GM19240 (cell line): ENCODE measurements around the gene GRID2IP.
"Not testable (repeated sequence)": the region's sequence is repeated elsewhere in the genome, so short reads cannot be mapped to it uniquely, and the experiment has no call there.

Experiments used
- DNase-seq: peaks from one replicate; pipeline ENCODE4 v3.0.0; 2011; ENCODE audit warnings: low spot score; ENCODE audit not compliant: insufficient read length

Gene GRID2IP

DNA sequence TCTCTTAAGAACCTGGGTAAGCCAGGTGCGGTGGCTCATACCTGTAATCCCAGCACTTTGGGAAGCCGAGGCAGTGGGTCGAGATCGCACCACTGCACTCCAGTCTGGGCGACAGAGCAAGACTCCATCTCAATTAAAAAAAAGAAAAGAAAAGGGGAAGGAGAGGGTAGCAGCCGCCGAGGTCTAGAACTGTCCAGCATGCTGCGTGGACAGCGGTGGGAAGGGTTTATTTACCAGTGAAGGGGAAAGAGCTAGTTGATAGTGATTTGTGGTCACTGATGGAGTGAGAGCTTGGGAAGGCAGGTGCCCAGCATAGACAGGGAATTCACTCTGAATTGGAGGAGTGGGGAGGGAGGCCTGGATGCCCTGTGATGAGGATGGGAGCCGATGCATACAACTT, 60.1 kb downstream of the GRID2IP start:
- no peak for DNase-seq

DNA sequence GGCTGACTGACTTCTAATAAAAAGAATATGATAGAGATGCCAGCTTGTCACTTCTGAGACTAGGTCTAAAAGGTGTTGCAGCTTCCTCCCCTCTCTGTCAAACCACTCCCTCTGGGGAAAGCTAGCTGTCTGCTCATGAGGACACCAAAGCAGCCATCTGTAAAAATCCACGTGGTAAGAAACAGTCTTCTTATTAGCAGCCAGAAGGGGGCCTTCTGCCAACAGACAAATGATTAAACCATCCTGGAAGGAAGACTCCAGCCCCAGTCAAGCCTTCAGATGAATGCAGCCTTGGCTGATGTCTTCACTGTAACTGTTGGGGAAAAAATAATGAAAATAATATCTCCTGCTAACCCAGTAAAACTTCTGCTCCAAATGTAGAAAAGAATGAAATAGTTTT, 61.6 kb downstream of the GRID2IP start:
- no peak for DNase-seq

DNA sequence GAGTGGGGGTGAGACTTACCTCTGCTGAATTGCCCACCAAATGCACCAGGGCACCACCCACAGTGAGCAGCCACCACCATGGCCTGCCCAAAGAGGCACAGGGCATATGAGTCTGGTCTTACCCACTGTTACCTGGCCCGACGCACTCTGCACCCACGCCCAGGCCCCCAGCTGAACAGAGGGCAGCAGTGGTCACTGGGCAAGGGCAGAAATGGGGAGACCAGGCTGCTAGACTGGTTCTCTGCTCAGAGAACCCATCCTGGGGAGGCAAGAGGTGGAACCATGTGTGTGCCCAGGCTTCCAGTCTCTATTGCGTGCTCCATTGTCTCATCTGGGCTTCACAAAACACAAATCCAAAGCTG, 64.1 kb downstream of the GRID2IP start:
- no peak for DNase-seq

GRCh38 chr7:6486438-6487183, 64.7 kb downstream of the GRID2IP start:
- no peak for DNase-seq

DNA sequence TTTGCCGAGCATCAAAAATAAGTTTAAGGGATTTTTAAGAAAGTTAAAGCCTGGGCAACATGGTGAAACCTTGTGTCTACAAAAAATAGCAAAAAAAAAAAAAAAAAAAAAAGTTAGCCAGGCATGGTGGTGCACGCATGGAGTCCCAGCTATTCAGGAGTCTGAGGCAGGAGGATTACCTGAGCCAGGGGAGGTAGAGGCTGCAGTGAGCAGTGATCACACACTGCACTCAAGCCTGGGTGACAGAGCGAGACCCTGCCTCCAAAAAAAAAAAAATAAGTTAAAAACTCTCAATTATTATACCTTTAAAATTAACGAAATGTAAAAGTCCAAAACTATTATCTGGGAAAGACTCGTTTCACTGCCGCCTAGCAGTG, 68.5 kb downstream of the GRID2IP start:
- DNase-seq, result no peak

GRCh38 chr7:6482307-6482706, 69.0 kb downstream of the GRID2IP start:
- DNase-seq, result no peak

GRCh38 chr7:6481445-6481844, 69.8 kb downstream of the GRID2IP start:
- no peak for DNase-seq

- no peak for DNase-seq
Measured at GRCh38 chr7:6480323-6480660, 71.0 kb downstream of the GRID2IP start.

- no peak for DNase-seq
Measured at GRCh38 chr7:6479067-6479466, 72.2 kb downstream of the GRID2IP start.

DNA sequence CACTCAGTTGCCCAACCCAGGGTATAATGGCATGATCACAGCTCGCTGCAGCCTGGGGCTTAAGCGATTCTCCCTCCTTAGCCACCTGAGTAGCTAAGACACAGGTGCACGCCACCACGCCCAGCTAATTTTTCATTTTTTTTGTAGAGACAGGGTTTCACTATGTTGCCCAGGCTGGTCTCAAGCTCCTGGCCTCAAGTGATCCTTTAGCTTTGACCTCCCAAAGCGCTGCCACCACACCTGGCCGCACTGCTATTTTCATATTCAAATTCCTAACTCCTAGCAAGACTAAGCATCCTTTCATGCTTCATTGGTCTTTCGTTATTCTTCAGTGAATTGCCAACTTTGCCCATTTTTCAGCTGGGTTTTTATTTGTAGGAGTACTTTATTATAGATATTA, 73.1 kb downstream of the GRID2IP start:
- no peak for DNase-seq

- no peak for DNase-seq
Measured at GRCh38 chr7:6477318-6477660, 74.0 kb downstream of the GRID2IP start.

DNA sequence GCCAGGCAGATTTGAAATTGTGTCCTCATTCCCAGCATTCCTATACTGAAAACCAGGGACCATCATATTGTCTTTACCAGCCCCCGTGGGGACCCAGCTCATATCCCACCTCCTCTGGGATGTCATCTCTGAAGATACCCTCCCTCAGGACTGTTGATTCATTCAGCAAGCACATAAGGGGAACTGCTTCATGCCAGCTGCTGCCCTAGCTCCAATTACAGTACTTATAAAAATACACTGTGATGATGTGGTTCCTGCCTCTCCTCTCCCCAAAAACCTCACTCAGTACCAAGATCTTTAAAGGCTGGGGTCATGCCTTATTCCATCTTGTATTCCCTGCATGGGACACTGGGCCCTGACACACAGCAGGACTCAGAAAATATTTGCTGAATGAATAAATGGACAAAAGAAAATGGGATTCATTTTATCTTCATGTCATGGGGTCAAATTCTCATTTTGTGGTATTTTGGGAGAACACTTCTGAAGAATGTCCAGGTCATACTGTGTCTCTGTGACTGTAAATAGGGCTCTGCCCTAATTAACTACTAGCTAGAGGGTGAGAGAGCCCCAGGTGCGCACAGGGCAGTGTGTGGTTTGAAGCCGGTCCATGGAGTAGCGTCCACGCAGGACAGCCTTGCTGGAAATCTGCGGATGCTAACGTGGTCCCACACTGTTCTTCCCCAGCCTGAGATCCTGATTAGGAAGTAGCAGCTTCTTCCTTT, 74.5 kb downstream of the GRID2IP start:
- DNase-seq, result no peak

DNA sequence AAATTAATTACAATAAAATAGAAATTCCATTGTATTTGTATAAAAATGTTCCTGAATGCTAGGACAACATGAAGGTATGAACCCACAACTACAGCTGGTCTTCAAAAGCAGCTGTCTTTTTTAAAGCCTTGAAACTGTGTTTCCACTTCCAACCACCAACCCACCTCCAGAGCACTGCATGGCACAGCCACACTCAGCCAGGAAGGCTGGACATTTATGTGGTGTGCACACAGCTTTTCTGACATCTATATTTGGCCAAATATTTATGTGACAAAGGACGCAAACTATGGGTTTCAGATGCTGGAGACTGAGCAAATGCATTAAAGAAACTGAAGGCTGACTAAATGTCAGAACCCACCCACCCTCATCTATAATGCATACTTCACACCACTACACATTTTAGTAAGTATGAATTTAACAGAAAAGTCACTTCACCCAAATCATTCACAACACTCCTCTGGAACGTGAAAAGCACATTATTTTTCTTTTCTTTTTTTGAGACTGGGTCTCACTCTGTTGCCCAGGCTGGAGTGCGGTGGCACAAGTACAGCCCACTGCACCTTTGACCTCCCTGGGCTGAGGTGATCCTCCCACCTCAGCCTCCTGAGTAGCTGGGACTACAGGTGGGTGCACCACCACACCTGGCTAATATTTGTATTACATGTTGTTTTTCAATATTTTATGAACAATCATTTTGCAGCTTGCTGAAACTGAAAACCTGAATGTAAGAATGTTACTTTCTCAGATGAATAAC, 75.7 kb downstream of the GRID2IP start:
- DNase-seq, result no peak

DNA sequence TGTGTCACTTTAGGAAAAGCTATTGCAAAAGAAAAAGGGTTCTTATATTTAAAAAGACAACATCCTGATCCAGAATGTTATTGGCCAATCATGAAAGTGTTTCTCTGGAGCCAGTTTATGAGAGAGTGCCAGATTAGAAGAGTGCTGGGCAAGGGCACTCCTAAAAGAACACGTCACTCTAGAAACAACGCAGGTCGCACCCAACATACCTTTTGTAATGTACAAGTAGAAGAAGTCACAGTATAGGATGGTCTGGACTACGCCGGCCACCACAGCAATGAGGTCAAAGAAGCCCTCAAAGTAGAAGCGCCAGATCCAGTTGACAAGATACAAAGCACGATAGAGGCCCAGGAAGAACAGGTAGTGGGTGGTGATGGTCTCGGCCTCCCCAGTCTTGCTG, 85.4 kb downstream of the GRID2IP start:
- no peak for DNase-seq

- not testable (repeated sequence) for DNase-seq
Measured at GRCh38 chr7:6463609-6464008, 87.7 kb downstream of the GRID2IP start.

- DNase-seq, result no peak
Measured at GRCh38 chr7:6461946-6462550, 89.2 kb downstream of the GRID2IP start.

DNA sequence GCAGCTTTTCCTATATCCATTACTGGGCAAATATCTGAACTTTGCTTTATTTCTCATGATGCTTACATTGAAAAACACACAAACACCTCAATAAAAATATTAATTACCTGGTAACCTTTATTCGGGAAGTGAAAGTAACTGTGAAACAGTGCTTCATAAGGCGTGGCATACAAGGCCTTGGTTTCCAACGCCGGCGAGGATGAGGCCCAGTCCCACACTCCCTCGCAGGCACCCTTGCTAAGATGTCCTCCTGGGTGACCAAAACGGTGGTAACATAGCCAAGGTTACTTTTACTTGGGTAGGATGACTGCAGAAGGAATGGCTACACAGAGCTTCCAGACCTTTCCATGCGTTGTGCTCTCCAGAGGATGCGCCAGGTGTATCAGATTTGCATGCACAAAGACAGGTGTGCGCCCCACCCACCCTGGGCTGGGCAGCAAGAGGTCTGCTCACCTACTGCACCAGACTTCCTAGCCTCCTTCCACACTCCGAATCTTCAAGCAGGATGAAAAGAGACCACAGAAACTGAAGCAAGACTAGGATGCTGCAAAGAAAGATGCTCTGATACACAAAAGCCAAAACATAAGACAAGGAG, 90.2 kb downstream of the GRID2IP start:
- DNase-seq, result no peak

DNA sequence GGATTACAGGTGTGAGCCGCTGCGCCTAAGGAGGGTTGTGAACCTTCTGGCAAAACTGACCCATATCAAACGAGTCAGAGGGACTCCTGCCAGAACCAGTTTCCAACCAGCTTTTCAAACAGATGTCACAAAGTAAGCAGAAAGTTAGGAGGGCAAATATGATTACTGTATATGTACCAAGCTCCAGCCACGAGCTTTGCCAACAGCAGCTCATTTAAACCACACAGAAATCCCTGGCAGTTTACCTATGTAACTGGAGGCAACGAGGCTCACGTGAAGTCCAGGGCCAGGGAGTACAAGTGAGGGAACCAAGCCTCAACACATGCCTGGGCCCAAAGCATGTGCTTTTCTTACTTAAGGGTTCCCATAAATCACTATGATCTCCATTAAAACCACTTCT, 91.0 kb downstream of the GRID2IP start:
- no peak for DNase-seq

GRCh38 chr7:6458676-6459075, 92.6 kb downstream of the GRID2IP start:
- DNase-seq, result not testable (repeated sequence)

- no peak for DNase-seq
Measured at GRCh38 chr7:6453734-6454133, 97.5 kb downstream of the GRID2IP start.

DNA sequence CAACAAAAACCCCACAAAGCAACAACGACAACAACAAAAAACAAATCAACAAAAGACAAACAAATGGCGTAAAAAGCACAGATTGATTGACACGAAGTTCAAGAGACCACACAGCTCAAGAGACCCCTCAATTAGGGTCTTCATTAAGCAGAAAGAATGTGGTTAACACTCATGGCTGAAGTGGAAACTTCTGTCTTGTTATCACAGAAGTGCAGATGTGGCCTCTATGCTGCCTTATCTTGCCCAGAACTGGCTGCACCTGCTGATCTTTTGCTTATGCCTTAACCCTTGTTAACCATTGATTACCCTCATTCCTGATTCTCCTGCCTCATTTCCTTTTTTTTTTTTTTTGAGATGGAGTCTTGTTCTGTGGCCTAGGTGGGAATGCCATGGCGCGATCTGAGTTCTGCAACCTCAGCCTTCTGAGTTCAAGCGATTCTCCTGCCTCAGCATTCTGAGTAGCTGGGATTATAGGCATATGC, 100.0 kb downstream of the GRID2IP start:
- no peak for DNase-seq

DNA sequence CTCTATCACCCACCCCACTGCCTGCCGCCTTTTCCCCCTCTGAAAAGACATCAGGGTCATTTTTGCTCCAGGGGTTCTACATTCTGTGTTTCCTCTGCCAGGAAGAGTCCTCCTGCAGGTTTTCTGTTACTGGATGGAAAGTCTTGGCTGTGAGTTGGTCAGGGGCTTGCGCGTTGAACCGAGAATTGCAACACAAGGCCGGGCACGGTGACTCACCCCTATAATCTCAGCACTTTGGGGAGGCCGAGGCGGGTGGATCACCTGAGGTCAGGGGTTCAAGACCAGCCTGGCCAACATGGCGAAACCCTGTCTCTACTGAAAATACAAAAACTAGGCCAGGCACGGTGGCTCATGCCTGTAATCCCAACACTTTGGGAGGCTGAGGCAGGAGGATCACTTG, 100.7 kb downstream of the GRID2IP start:
- not testable (repeated sequence) for DNase-seq
